Measurements from ENCODE around the gene CTNNA2.

GRCh38 chr2:79757526-79757925 lies 244.7 kb downstream of the CTNNA2 start:
- no peak for TF ChIP-seq CTCF (IDR thresholded peaks at IDR 0.05)
- no peak for TF ChIP-seq POLR2A (IDR thresholded peaks at IDR 0.05)
- TF ChIP-seq EP300 (IDR thresholded peaks at IDR 0.05): no peak
